Tibial artery (tissue), 4 donors: ENCODE data around the gene FRRS1.
"Not testable (repeated sequence)": the region's sequence is repeated elsewhere in the genome, so short reads cannot be mapped to it uniquely, and the experiment has no call there.

Experiments used
- DNase-seq, 2 donors: peaks; one replicate each; pipeline ENCODE4 v3.0.0-alpha.2; 2019
- H3K27ac ChIP-seq, 2 donors: fragments of 200-600 bp; sonication (generic) in 1 of 2; 1 replicate in 1 of 2; 2 replicates in 1 of 2; pipeline ENCODE4 v1.5.1; 2018 to 2019; ENCODE audit warnings: mild to moderate bottlenecking in 1 of 2
- H3K27me3 ChIP-seq, 2 donors: fragments of 200-600 bp; sonication (generic) in 1 of 2; one replicate each; pipeline versions ENCODE4 v1.5.1 to v1.6.0; 2016 to 2019
- H3K36me3 ChIP-seq, 3 donors: fragments of 200-600 bp; sonication (generic) in 2 of 3; one replicate each; pipeline ENCODE4 v1.5.1; 2016 to 2019; ENCODE audit warnings: mild to moderate bottlenecking in 2 of 3
- H3K4me1 ChIP-seq, 4 donors: fragments of 200-600 bp; sonication (generic) in 2 of 4; 1 replicate in 3 of 4; 2 replicates in 1 of 4; pipeline ENCODE4 v1.5.1; 2016 to 2019
- H3K4me3 ChIP-seq, 2 donors: fragments of 200-600 bp; sonication (generic) in 1 of 2; 1 replicate in 1 of 2; 2 replicates in 1 of 2; pipeline ENCODE4 v1.5.1; 2018 to 2019; ENCODE audit warnings: mild to moderate bottlenecking in 2 of 2
- H3K9me3 ChIP-seq, 3 donors: fragments of 200-600 bp; sonication (generic) in 1 of 3; one replicate each; pipeline ENCODE4 v1.5.1; 2016 to 2019
- intact Hi-C: fragments of 100-400 bp; cut with DNase I; formaldehyde crosslinking; loops from one replicate; pipeline ENCODE4 v1.15.0; 2023; ENCODE audit warnings: low total_unique reads
- TF ChIP-seq, protein P1 (sequence below), 2 experiments: fragments of 200-600 bp in 1 of 2; fragments of 450-650 bp in 1 of 2; IDR thresholded peaks; one replicate each; pipeline ENCODE4 v1.5.1; 2017 to 2019; ENCODE audit warnings: antibody characterized with exemption in 2 of 2, mild to moderate bottlenecking in 1 of 2, moderate library complexity in 1 of 2

FRRS1 gene

DNA sequence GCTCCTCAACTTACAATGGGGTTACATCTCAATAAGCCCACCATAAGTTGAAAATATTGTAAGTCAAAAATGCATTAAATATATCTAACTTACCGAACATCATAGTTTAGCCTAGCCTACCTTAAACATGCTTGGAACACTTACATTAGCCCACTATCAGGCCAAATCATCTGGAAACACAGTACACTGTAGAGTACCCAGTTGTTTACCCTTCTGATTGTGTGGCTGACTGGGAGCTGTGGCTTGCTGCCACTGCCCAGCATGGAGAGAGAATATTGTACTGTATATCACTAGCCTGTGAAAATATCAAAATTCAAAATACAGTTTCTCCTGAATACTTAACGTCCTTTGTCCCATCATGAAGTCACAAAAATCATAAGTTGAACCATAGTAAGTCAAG lies 40.4 kb upstream of the FRRS1 start:
- TF ChIP-seq, protein P1, sequence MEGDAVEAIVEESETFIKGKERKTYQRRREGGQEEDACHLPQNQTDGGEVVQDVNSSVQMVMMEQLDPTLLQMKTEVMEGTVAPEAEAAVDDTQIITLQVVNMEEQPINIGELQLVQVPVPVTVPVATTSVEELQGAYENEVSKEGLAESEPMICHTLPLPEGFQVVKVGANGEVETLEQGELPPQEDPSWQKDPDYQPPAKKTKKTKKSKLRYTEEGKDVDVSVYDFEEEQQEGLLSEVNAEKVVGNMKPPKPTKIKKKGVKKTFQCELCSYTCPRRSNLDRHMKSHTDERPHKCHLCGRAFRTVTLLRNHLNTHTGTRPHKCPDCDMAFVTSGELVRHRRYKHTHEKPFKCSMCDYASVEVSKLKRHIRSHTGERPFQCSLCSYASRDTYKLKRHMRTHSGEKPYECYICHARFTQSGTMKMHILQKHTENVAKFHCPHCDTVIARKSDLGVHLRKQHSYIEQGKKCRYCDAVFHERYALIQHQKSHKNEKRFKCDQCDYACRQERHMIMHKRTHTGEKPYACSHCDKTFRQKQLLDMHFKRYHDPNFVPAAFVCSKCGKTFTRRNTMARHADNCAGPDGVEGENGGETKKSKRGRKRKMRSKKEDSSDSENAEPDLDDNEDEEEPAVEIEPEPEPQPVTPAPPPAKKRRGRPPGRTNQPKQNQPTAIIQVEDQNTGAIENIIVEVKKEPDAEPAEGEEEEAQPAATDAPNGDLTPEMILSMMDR (IDR thresholded peaks at IDR 0.05), result no peak
- no peak overlapping the region for H3K4me3 ChIP-seq
- intact Hi-C loops, result loop anchor here (10.0 kb wide), 1 partner anchor 658 kb away; no protein-coding TSS in a partner anchor
- no peaks in the 10 kb centered on the region for H3K27me3 ChIP-seq
- no peaks in the 10 kb centered on the region for H3K9me3 ChIP-seq
- H3K36me3 ChIP-seq, result no peaks in the 10 kb centered on the region
- no peak for DNase-seq
- no peak overlapping the region for H3K27ac ChIP-seq
- H3K4me1 ChIP-seq, result peaks cover 0 to 4% (median 2%) of the 10 kb centered on the region in 4 donors

DNA sequence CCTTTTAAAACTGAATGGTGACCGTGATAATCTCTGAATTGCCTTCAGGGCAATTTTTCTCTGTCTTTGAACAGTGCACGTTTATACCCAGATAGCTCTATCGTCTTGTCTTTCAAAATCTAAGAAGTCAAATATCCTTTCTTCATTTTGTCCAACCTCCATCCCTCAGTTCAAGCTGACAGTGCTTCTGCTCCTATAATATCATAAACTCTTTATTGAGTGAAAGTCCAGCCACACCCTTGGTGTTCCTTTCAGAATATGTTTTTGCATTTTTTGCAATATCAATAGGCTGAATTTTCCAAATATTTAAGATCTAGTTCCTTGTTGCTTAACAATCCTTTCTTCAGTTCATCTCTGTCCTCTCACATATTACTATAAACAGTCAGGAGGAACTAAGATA lies 35.1 kb upstream of the FRRS1 start:
- H3K4me3 ChIP-seq, result no peak overlapping the region
- no peak overlapping the region for H3K27ac ChIP-seq
- no peak for DNase-seq
- H3K9me3 ChIP-seq, result no peaks in the 10 kb centered on the region
- no peaks in the 10 kb centered on the region for H3K4me1 ChIP-seq
- intact Hi-C loops, result loop anchor here (10.0 kb wide), 1 partner anchor 663 kb away; no protein-coding TSS in a partner anchor
- TF ChIP-seq, protein P1 (IDR thresholded peaks at IDR 0.05), result no peak
- no peaks in the 10 kb centered on the region for H3K27me3 ChIP-seq
- no peaks in the 10 kb centered on the region for H3K36me3 ChIP-seq

DNA sequence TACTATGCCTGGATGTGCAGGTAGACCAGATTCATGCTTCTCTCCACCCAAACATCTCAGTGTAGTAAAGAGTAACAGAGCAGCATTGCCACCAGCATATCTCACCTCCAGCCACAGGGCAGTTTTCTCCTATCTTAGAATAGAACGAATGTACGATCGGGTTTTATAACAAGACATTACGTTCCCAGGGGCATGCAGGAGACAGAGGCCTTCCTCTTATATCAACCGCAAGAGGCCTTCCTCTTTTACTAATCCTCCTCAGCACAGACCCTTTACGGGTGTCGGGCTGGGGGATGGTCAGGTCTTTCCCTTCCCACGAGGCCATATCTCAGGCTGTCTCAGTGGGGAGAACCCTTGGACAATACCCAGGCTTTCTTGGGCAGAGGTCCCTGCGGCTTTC lies 27.4 kb upstream of the FRRS1 start:
- H3K27ac ChIP-seq, H3K27me3 ChIP-seq, H3K4me1 ChIP-seq, H3K4me3 ChIP-seq, H3K9me3 ChIP-seq, intact Hi-C loops, DNase-seq, H3K36me3 ChIP-seq: not testable (repeated sequence)

DNA sequence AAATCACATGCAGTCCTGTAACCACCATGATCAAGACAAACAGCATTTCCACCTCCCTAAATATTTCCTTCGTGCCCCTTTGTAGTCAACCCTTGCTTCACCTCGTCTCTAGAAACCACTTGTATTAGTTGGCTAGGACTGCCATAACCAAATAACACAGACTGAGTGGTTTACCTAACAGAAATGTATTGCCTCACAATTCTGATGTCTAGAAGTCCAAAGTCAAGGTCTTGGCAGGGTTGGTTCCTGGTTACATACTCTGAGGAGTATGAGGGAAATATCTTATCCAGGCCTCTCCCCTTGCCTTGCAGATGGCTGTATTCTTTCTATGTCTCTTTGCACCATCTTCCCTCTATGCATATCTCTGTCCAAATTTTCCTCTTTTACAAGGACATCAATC lies 23.3 kb upstream of the FRRS1 start:
- intact Hi-C loops, result no loop called here
- Histone ChIP-seq H3K4me1 (no peaks in the 10 kb centered on the region), H3K27me3 (no peaks in the 10 kb centered on the region), H3K36me3 (no peaks in the 10 kb centered on the region), H3K27ac (no peak overlapping the region), H3K9me3 (no peaks in the 10 kb centered on the region), H3K4me3 (no peak overlapping the region)
- no peak for DNase-seq
- TF ChIP-seq, protein P1 (IDR thresholded peaks at IDR 0.05), result no peak

DNA sequence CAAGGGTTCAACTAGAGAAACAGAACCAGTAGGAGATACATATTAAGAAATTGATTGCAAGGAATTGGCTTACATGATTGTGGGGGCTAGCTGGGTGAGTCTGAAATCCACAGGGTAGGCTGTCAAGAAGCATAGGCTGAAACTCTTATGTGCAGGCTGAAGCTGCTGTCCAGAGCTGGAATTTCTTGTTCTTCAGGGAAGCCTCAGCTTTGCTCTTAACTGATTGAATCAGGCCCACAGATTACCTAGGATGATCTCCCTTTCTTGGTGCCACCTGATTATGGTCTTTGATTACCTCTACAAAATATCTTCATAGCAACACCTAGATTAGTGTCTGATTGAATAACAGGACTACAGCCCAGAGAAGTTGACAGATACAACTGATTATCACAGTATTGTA lies 22.5 kb upstream of the FRRS1 start:
- Histone ChIP-seq H3K27me3 (no peaks in the 10 kb centered on the region), H3K9me3 (no peaks in the 10 kb centered on the region), H3K4me1 (no peaks in the 10 kb centered on the region), H3K4me3 (no peak overlapping the region), H3K27ac (no peak overlapping the region), H3K36me3 (no peaks in the 10 kb centered on the region)
- TF ChIP-seq, protein P1 (IDR thresholded peaks at IDR 0.05), result no peak
- intact Hi-C loops, result no loop called here
- no peak for DNase-seq

DNA sequence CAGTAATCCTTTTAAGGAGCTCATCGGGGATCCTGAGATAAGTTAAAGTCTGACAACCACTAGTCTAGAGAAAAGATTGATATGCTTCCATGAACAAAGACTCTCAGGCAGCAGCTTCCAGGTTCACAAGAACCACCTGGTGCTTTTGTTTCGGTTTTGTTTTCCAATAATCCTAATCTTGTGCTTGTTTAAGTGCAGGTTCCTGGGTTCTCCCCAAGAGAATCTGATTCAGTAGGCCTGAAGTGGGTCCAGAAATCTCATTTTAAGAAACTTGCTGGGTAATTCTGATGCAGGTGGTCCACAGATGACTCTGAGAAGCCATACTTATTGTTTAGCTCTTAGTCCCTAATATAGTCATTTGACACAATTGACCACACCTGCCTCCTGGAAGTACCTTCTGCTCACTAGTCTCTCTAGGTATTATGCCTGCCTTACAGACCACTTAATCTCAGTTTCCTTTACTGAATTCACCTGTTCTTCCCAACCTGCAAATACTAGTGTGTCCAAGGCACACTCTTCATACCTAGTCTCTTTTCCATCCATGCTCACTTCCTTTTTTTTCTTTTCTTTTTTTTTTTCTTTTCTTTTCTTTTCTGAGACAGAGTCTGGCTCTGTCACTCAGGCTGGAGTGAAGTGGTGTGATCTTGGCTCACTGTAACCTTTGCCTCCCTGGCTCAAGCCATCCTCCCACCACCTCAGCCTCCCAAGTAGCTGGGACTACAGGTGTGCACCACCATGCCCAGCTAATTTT lies 20.5 kb upstream of the FRRS1 start:
- H3K4me1 ChIP-seq, result no peaks in the 10 kb centered on the region
- no peak overlapping the region for H3K27ac ChIP-seq
- DNase-seq, result no peak
- H3K27me3 ChIP-seq, result no peaks in the 10 kb centered on the region
- no peaks in the 10 kb centered on the region for H3K9me3 ChIP-seq
- intact Hi-C loops, result no loop called here
- no peaks in the 10 kb centered on the region for H3K36me3 ChIP-seq
- H3K4me3 ChIP-seq, result no peak overlapping the region
- TF ChIP-seq, protein P1 (IDR thresholded peaks at IDR 0.05), result no peak
